HEK293 (cell line): ENCODE data around the gene NLRP8.

Experiments used
- ZNF302 ChIP-seq: fragments of 450-650 bp; formaldehyde crosslinking; IDR thresholded peaks from 2 replicates; pipeline ENCODE4 v1.5.1; 2016; ENCODE audit warnings: missing biosample characterization, missing genetic modification characterization, low read depth
- ZNF324 ChIP-seq: fragments of 450-650 bp; formaldehyde crosslinking; IDR thresholded peaks from 2 replicates; pipeline ENCODE4 v1.5.1; 2016; ENCODE audit warnings: missing biosample characterization, missing genetic modification characterization
- ZNF394 ChIP-seq: fragments of 450-650 bp; formaldehyde crosslinking; IDR thresholded peaks from 2 replicates; pipeline ENCODE4 v1.5.1; 2016; ENCODE audit warnings: missing biosample characterization, missing genetic modification characterization, mild to moderate bottlenecking, moderate library complexity, borderline replicate concordance
- TF ChIP-seq, protein P1 (sequence below): fragments of 450-650 bp; formaldehyde crosslinking; IDR thresholded peaks from 2 replicates; pipeline ENCODE4 v1.5.1; 2016; ENCODE audit warnings: missing biosample characterization, missing genetic modification characterization
- TF ChIP-seq, protein P2 (sequence below): fragments of 450-650 bp; formaldehyde crosslinking; IDR thresholded peaks from 2 replicates; pipeline ENCODE4 v1.5.1; 2016; ENCODE audit warnings: missing biosample characterization, missing genetic modification characterization, low read depth
- TF ChIP-seq, protein P3 (sequence below): fragments of 450-650 bp; formaldehyde crosslinking; IDR thresholded peaks from 2 replicates; pipeline ENCODE4 v1.5.1; 2016; ENCODE audit warnings: missing biosample characterization, missing genetic modification characterization

GRCh38 chr19:55973982-55974381, 26.4 kb downstream of the NLRP8 start:
- TF ChIP-seq ZNF324 (tag by site-specific recombination): no peak
- TF ChIP-seq, protein P1, sequence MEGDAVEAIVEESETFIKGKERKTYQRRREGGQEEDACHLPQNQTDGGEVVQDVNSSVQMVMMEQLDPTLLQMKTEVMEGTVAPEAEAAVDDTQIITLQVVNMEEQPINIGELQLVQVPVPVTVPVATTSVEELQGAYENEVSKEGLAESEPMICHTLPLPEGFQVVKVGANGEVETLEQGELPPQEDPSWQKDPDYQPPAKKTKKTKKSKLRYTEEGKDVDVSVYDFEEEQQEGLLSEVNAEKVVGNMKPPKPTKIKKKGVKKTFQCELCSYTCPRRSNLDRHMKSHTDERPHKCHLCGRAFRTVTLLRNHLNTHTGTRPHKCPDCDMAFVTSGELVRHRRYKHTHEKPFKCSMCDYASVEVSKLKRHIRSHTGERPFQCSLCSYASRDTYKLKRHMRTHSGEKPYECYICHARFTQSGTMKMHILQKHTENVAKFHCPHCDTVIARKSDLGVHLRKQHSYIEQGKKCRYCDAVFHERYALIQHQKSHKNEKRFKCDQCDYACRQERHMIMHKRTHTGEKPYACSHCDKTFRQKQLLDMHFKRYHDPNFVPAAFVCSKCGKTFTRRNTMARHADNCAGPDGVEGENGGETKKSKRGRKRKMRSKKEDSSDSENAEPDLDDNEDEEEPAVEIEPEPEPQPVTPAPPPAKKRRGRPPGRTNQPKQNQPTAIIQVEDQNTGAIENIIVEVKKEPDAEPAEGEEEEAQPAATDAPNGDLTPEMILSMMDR (tag by site-specific recombination): no peak
- TF ChIP-seq, protein P2, sequence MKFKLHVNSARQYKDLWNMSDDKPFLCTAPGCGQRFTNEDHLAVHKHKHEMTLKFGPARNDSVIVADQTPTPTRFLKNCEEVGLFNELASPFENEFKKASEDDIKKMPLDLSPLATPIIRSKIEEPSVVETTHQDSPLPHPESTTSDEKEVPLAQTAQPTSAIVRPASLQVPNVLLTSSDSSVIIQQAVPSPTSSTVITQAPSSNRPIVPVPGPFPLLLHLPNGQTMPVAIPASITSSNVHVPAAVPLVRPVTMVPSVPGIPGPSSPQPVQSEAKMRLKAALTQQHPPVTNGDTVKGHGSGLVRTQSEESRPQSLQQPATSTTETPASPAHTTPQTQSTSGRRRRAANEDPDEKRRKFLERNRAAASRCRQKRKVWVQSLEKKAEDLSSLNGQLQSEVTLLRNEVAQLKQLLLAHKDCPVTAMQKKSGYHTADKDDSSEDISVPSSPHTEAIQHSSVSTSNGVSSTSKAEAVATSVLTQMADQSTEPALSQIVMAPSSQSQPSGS: no peak
- TF ChIP-seq ZNF302: no peak
- TF ChIP-seq, protein P3, sequence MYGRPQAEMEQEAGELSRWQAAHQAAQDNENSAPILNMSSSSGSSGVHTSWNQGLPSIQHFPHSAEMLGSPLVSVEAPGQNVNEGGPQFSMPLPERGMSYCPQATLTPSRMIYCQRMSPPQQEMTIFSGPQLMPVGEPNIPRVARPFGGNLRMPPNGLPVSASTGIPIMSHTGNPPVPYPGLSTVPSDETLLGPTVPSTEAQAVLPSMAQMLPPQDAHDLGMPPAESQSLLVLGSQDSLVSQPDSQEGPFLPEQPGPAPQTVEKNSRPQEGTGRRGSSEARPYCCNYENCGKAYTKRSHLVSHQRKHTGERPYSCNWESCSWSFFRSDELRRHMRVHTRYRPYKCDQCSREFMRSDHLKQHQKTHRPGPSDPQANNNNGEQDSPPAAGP (tag by site-specific recombination): no peak
- no peak for TF ChIP-seq ZNF394 (tag by site-specific recombination)
